Measurements from ENCODE around the gene SEC14L5.
"Not testable (repeated sequence)": the region's sequence is repeated elsewhere in the genome, so short reads cannot be mapped to it uniquely, and the experiment has no call there.

Gene SEC14L5

GRCh38 chr16:5044581-5044980 is 86.5 kb downstream of the SEC14L5 start:
- not testable (repeated sequence) for DNase-seq

- DNase-seq: no peak
These were observed 87.5 kb downstream of the SEC14L5 start for GRCh38 chr16:5045499-5046115.

- DNase-seq: no peak
These were observed 88.8 kb downstream of the SEC14L5 start for GRCh38 chr16:5046914-5047313.

DNA sequence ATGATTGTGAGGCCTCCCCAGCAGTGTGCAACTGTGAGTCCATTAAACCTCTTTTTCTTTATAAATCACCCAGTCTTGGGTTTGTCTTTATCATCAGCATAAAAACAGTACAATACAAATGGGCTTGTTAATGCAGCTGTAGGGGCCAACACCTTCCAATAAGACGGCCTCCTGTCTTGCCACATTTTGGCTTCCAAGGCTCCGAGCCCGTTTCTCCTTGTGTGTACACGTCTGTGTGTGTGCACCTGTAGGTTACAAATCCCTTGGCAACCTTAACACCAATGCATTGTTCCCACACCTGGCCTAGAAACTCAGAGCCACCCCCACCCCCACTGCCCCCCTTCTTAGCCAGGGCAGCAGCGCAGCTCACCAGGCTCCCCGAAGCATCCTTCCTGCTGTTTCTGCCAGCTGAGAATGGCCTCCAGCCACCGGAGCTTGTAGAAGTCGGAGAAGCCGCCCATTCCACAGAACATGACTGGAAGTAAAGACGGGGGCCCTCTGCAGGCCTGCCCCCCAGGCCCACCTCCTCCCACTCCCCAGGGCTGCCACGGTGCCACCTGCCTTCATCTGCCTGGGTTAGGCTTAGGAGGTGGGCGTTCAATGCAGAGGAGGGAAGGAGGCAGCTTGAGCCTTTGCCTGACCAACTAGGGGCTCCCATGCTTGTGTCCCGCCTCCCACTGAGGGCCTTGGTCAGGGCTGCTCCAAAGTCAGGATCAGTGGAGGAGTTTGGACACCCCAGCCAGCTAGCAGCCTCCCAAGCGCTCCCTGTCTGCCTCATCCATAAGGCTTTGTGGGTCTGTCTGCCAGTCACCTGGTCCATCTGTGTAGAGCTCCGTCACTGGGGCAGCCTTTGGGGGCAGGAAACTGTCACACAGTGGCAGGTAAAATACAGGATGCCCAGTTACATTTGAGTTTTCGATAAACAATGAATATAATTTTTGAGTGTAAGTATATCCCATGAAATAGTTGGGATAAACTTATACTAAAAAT is 97.0 kb downstream of the SEC14L5 start:
- no peak for DNase-seq

- no peak for DNase-seq
These were observed 98.2 kb downstream of the SEC14L5 start for GRCh38 chr16:5056352-5056751.

DNA sequence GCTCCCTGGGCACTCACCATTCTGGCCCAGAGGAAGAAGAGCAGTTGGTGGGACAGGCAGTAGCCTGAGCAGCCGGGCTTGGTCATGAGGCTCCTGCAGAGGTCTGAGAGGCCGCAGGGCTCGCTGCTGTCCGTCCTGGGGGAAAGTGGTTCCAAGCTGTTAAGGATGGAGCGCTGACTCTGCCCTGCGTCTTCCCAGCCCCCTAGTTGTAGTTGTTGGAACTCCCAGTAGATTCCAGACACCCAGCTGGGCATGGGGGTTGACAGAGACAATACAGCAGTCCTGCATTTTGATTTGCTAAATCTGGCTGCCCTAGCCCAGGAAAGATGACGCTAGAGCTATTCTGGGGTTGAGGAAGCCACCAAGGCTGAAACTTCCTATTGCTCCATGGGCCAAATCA is 100.3 kb downstream of the SEC14L5 start:
- DNase-seq: no peak

GRCh38 chr16:5059386-5060072 is 101.4 kb downstream of the SEC14L5 start:
- no peak for DNase-seq

DNA sequence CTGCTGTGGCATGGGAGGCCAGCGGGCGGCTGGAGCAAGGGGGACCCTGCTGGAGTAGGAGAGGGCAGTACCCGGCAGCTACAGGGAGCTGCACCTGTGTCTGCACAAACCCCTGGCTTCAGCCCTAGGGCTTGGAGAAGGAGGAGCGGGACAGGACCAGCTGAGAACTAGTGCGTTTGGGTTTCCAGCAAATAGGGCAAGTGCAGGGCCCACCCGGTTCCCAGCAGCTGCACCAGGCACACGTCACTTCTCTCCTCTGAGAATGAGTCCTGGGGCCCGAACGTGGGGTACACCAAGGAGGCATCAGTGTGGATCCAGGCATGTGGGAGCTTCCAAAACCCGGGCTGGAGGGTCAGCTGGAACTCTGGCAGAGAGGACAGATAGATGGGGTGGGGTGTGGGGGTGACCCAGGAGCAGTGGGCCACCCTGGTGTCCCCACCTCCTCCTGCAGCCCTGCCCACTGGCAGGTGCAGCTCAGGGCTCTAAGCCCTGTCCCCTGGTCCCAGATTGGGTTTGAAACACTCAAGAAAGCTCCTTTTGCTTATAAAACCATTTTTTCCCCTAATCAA is 102.0 kb downstream of the SEC14L5 start:
- no peak for DNase-seq

- no peak for DNase-seq
These were observed 103.9 kb downstream of the SEC14L5 start for GRCh38 chr16:5062051-5062450.

- no peak for DNase-seq
These were observed 104.9 kb downstream of the SEC14L5 start for GRCh38 chr16:5062790-5063765.

DNA sequence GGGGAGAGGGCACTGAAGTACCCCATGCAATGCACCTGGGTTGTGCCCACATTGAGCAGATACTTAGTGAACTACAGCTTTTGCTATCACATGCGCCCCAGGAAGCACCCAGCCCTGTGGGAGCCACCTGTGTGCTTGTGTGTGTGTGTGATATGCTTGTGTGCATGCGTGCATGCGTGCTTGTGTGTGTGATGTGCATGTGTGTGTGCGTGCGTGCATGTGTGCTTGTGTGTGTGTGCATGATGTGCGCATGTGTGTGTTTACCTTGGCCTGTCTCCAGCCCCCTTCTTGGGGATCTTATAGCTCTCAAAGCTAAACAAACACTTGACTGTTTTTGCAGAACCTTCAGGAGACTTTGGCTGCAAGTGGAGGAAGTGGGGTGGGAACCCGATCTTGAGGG is 106.8 kb downstream of the SEC14L5 start:
- no peak for DNase-seq

GRCh38 chr16:5065326-5065725 is 107.2 kb downstream of the SEC14L5 start:
- DNase-seq: no peak

DNA sequence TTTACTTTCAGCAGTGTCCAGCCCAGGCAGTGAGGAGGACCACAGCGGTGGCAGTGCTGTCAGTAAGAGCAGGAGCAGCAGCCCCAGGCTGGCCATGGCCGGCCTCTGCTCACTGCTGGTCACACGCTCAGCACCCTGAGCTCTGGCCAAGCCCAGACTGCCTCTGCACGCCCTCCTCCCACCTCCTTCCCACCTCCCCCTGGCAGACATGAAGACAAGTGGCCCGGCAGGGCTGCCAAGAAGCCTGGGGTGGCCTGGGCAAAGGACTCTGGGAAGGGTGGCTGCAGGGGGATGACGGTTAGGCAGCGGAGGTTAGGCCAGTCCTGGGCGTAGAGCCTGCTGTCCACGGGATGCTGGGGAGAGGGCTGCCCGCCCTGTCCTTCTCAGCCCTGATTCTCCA is 107.7 kb downstream of the SEC14L5 start, which contains the start of gene C16orf89:
Gene C16orf89 (minus strand): TSS at position 144 of the 400 bp plus-strand sequence. CDS start 48 bp downstream, at position 96.
- DNase-seq: no peak

GRCh38 chr16:5066511-5066910 is 108.4 kb downstream of the SEC14L5 start:
- no peak for DNase-seq
